Sigmoid colon (tissue), 7 donors: ENCODE measurements around the gene AIRE. TPM values are rescaled to one million over a fixed set of nuclear protein-coding genes. Genes with fewer than 3 reads are reported as not detected.

Source experiments
- DNase-seq: peaks from one replicate; pipeline ENCODE4 v3.0.0-alpha.2; 2019
- H3K27ac ChIP-seq, 4 donors: fragments of 200-600 bp; sonication (generic); one replicate each; pipeline ENCODE4 v1.5.1; 2016 to 2019; ENCODE audit warnings: mild to moderate bottlenecking in 1 of 4
- H3K27me3 ChIP-seq, 3 donors: fragments of 200-600 bp; sonication (generic); one replicate each; pipeline ENCODE4 v1.5.1; 2019; ENCODE audit warnings: mild to moderate bottlenecking in 1 of 3
- H3K36me3 ChIP-seq, 4 donors: fragments of 200-600 bp; sonication (generic); one replicate each; pipeline ENCODE4 v1.5.1; 2016 to 2019
- H3K4me1 ChIP-seq, 4 donors: fragments of 200-600 bp; sonication (generic); one replicate each; pipeline ENCODE4 v1.5.1; 2017 to 2019
- H3K4me3 ChIP-seq, 4 donors: fragments of 200-600 bp; sonication (generic); one replicate each; pipeline ENCODE4 v1.5.1; 2017 to 2019; ENCODE audit warnings: mild to moderate bottlenecking in 2 of 4, moderate library complexity in 1 of 4
- H3K9me3 ChIP-seq, 4 donors: fragments of 200-600 bp in 3 of 4; sonication (generic) in 3 of 4; one replicate each; pipeline versions ENCODE4 v1.5.1 to v1.6.1; 2013 to 2019
- EP300 ChIP-seq, 4 donors: sonication (generic); formaldehyde crosslinking; IDR thresholded peaks; one replicate each; pipeline ENCODE4 v1.6.1; 2017; ENCODE audit warnings: antibody characterized with exemption in 4 of 4
- POLR2A ChIP-seq, 2 donors: fragments of 450-650 bp; IDR thresholded peaks; one replicate each; pipeline ENCODE4 v1.6.1; 2016; ENCODE audit warnings: antibody characterized with exemption in 2 of 2, mild to moderate bottlenecking in 2 of 2, moderate library complexity in 2 of 2
- POLR2AphosphoS5 ChIP-seq, 4 donors: sonication (generic); formaldehyde crosslinking; IDR thresholded peaks; one replicate each; pipeline ENCODE4 v1.6.1; 2017; ENCODE audit warnings: antibody characterized with exemption in 4 of 4
- WGBS, 2 donors: extraction: QIAGEN DNeasy Blood & Tissue Kit; methylation state at CpG; one replicate each; pipeline ENCODE4 v1.1.7; 2013; 5-methylcytosine and 5-hydroxymethylcytosine counted together
- intact Hi-C: fragments of 100-400 bp; cut with DNase I; formaldehyde crosslinking; loops from one replicate; pipeline ENCODE4 v1.15.1; 2023
- polyA plus RNA-seq, 3 donors: library from polyadenylated mRNA; stranded (reverse); fragments of 200-250 nt; gene quantifications; one replicate each; pipeline ENCODE4 v1.2.3, GENCODE V29; 2013
- total RNA-seq, 4 donors: library from RNA; depleted of rRNA; stranded (reverse); fragments of >200 nt; gene quantifications; one replicate each; pipeline ENCODE4 v1.1.0, GENCODE V29; 2016
- TF ChIP-seq, protein P1 (sequence below), 4 experiments: fragments of 450-650 bp in 3 of 4; fragments of 200-600 bp in 1 of 4; IDR thresholded peaks; one replicate each; pipeline ENCODE4 v1.5.1; 2016 to 2019; ENCODE audit warnings: antibody characterized with exemption in 4 of 4, mild to moderate bottlenecking in 3 of 4, moderate library complexity in 2 of 4
- donor health status: healthy with polysubstance abuse.
- donor health status: Bipolar disorder and iron deficiency.
- donor health status: healthy.

Gene AIRE
- total and polyA plus RNA-seq, 7 donors, result 0.61 TPM; not detected in 6

DNA sequence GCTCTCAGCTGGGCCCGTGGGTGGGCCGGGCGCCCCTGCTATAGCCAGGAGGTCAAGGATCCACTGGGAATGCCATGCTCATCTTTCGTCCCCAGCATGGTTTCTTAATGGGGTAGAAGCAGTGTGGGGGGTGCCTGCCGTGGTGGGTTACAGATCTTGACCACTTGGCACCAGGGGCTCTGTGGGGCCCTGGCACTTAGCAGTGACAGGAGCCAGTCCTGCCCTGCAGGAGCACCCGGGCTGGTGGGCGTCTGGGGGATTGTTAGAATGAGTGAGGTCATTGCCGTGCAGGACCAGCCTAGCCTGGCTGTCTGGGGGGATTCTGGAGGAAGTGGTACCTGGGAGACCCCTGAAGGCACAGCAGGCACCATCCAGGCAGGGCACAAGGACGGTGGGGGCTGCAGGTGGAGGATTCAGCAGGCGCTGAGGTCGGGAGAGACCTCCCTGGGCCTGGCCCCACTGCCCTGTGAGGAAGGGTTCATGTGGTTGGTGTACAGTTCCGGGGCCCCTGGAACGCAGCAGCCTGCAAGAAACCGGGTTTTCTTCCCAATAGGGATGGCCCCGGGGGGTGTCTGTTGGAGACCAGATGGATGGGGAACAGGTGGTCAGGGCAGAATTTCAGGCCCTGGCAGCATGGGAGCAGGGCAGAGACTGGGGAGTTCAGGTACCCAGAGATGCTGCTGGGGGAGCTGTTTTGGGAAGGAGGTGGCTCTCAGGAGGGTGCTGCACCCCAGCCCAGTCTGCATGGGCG, 4.8 kb downstream of the AIRE start:
- Histone ChIP-seq H3K27ac (no peak overlapping the region), H3K4me1 (peaks cover 0 to 18% (median 14%) of the 10 kb centered on the region in 4 donors), H3K4me3 (no peak overlapping the region), H3K27me3 (peaks cover 6 to 54% (median 43%) of the 10 kb centered on the region in 3 donors), H3K36me3 (no peaks in the 10 kb centered on the region), H3K9me3 (no peaks in the 10 kb centered on the region)
- intact Hi-C loops, result no loop called here
- no peak for DNase-seq
- 87 to 88% methylated on average over 16 of the region's 16 CpGs for WGBS, 2 donors
- no peak for TF ChIP-seq POLR2A (IDR thresholded peaks at IDR 0.05)
- no peak for TF ChIP-seq EP300 (IDR thresholded peaks at IDR 0.05)
- TF ChIP-seq, protein P1, sequence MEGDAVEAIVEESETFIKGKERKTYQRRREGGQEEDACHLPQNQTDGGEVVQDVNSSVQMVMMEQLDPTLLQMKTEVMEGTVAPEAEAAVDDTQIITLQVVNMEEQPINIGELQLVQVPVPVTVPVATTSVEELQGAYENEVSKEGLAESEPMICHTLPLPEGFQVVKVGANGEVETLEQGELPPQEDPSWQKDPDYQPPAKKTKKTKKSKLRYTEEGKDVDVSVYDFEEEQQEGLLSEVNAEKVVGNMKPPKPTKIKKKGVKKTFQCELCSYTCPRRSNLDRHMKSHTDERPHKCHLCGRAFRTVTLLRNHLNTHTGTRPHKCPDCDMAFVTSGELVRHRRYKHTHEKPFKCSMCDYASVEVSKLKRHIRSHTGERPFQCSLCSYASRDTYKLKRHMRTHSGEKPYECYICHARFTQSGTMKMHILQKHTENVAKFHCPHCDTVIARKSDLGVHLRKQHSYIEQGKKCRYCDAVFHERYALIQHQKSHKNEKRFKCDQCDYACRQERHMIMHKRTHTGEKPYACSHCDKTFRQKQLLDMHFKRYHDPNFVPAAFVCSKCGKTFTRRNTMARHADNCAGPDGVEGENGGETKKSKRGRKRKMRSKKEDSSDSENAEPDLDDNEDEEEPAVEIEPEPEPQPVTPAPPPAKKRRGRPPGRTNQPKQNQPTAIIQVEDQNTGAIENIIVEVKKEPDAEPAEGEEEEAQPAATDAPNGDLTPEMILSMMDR (IDR thresholded peaks at IDR 0.05), result no peak
- no peak for TF ChIP-seq POLR2AphosphoS5 (IDR thresholded peaks at IDR 0.05)

DNA sequence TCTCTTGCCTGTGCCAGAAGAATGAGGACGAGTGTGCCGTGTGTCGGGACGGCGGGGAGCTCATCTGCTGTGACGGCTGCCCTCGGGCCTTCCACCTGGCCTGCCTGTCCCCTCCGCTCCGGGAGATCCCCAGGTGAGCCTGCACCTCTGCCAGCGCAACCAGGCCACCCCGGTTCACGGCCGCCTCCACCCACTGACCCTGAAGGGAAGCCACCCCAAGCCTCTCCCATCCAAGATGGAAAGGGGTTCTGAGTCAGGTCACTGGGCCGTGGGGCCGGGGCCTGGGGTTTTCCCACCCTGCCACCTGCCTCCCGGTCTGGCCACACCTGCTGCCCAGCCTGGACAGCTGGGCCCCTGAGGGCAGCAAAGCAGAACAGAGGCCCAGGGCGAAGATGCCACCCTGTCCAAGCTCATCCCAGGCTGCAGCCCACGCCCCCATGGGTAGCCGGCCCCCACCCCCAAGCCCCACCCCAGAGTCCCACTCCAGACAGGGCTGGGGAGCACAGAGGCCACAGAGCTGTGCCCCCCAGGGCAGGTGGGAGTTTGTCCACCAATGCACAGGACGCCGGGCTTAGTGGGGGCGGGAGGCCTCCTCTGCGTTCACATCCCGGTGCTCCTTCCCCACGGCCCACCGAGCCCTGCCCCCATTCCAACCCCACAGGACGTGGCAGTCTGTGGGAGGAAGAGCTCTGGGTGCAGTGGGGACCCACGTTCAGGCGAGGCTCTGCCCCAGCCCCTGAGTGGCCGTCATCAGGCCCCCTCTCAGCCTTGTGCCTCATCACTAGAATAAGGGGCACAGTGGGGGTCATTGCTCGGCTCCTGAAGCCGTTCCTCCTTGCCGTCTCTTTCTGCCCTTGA, 5.6 kb downstream of the AIRE start:
- Histone ChIP-seq H3K4me1 (peaks cover 0 to 12% (median 7%) of the 10 kb centered on the region in 4 donors), H3K27ac (no peak overlapping the region), H3K36me3 (no peaks in the 10 kb centered on the region), H3K4me3 (no peak overlapping the region), H3K27me3 (peaks cover 6 to 54% (median 43%) of the 10 kb centered on the region in 3 donors), H3K9me3 (no peaks in the 10 kb centered on the region)
- WGBS, 2 donors, result 72 to 82% methylated on average over 33 of the region's 33 CpGs
- TF ChIP-seq, protein P1 (IDR thresholded peaks at IDR 0.05), result no peak
- no peak for TF ChIP-seq POLR2AphosphoS5 (IDR thresholded peaks at IDR 0.05)
- TF ChIP-seq POLR2A (IDR thresholded peaks at IDR 0.05), result no peak
- no peak for TF ChIP-seq EP300 (IDR thresholded peaks at IDR 0.05)
- intact Hi-C loops, result no loop called here
- no peak for DNase-seq

DNA sequence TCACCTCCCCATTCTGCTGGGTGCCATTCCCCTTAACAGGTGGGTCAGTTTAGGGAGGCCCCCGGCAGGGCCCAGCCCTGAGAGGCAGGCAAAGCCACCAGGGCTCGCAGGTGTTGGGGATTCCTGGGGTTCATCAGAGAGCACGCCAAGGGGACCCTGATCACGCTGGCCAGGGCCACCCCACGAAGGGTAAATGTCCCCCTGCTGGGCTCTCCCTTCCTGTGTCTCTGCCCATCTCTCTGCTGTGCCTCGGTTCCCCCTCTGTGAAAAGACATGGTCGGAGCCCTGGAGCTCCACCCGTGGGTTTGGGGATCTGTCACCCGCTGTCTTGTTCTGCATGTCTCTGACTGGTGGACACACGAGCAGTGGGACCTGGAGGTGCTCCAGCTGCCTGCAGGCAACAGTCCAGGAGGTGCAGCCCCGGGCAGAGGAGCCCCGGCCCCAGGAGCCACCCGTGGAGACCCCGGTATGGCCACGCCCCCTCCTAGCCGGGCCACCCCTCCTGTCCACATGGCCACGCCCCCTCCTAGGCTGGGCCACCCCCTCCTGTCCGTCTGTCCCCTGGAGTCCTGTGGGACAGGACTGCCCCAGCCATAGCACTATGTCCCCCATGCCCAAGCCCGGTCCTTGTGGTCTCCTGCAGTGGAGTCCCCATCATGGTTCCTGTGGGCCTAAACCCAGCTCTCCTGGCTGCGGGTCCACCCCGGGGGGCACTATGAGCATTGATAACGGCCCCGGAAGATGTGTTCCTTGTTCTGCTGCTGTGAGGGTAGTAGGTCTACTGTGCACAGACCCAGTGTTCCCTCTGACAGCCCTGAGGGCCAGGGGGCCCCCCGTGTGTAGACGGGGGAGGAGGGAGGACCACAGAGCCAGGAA, 6.5 kb downstream of the AIRE start:
- peaks cover 0 to 53% (median 40%) of the 10 kb centered on the region in 3 donors for H3K27me3 ChIP-seq
- H3K27ac ChIP-seq, result no peak overlapping the region
- H3K4me1 ChIP-seq, result peaks cover 0 to 12% (median 9%) of the 10 kb centered on the region in 4 donors
- TF ChIP-seq POLR2A (IDR thresholded peaks at IDR 0.05) (no peak), EP300 (IDR thresholded peaks at IDR 0.05) (no peak), POLR2AphosphoS5 (IDR thresholded peaks at IDR 0.05) (no peak)
- TF ChIP-seq, protein P1 (IDR thresholded peaks at IDR 0.05), result no peak
- no peak overlapping the region for H3K4me3 ChIP-seq
- H3K9me3 ChIP-seq, result no peaks in the 10 kb centered on the region
- DNase-seq, result no peak
- no peaks in the 10 kb centered on the region for H3K36me3 ChIP-seq
- intact Hi-C loops, result no loop called here
- WGBS, 2 donors, result 54 to 75% methylated on average over 25 of the region's 25 CpGs

DNA sequence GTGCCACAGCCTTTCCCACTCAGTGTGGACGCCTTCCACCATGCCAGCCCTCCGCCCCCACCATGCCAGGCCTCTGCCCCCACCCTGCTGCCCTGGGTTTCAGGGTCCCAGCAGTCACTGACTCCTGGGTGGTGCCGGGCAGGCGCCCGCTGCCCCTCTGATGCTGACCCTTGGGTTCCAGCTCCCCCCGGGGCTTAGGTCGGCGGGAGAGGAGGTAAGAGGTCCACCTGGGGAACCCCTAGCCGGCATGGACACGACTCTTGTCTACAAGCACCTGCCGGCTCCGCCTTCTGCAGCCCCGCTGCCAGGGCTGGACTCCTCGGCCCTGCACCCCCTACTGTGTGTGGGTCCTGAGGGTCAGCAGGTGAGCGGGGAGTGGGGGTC, 7.1 kb downstream of the AIRE start:
- intact Hi-C loops, result no loop called here
- Histone ChIP-seq H3K4me3 (no peak overlapping the region), H3K9me3 (no peaks in the 10 kb centered on the region), H3K27ac (no peak overlapping the region), H3K36me3 (no peaks in the 10 kb centered on the region), H3K27me3 (peaks cover 0 to 47% (median 37%) of the 10 kb centered on the region in 3 donors), H3K4me1 (peaks cover 0 to 18% (median 15%) of the 10 kb centered on the region in 4 donors)
- DNase-seq, result no peak
- TF ChIP-seq POLR2A (IDR thresholded peaks at IDR 0.05), result no peak
- no peak for TF ChIP-seq POLR2AphosphoS5 (IDR thresholded peaks at IDR 0.05)
- no peak for TF ChIP-seq EP300 (IDR thresholded peaks at IDR 0.05)
- TF ChIP-seq, protein P1 (IDR thresholded peaks at IDR 0.05), result no peak
- WGBS, 2 donors, result 77 to 92% methylated on average over 15 of the region's 15 CpGs
